ENCODE measurements around the gene CPT2. TPM values are rescaled to one million over a fixed set of nuclear protein-coding genes. Genes with fewer than 3 reads are reported as not detected.

The CPT2 gene
- total RNA-seq, 1 experiment from 2014 or later, result 14.4 TPM

DNA sequence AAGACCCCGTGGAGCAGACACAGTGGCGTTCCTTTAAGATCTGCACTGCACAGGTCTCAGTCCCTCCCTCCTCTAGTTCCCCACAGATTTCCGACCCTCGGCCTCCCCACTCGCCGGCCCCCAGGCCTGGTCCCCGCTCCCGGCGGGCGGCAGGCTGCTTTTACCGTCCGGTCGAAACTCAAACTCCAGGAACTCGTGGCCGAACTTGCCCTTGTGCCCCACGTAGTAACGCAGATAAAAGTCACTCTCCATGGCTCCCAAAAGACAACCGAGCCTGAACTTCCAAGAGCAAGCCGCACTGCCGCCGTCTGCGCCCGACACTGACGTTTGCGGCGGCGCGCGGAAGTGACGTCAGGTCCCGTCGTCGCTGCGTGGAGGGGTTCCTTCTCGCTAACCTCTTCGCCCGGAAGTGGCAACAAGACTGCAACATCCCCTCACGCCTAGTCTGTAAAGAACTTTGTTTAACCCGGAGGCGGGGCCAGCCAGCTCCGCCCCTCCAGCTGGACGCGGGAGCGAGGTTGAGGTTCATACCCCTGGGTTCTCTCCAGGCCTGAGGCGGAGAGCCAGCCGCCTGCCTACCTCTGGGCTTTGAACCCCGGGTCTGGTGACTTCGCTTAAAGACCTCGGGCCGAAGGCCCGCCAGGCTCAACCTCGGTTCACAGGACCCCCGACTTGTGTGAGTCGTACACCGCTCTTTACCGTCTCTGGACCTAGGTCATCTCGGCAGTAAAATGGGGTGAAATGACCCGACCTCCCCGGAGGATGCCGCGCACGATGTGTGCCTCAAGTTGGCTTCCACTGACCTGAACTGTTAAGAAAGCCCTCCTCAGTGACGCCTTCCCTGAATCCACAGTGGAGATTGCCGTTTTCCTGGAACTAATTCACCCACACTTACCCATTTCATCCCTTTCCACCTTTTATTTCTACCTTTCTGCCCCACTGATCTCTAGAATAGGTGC lies 41.9 kb downstream of the CPT2 start, which contains the start of gene MAGOH:
Gene MAGOH, minus strand, starts transcription at position 322 of the 959 bp plus-strand sequence. Its CDS starts 70 bp downstream, at position 252.
- Histone ChIP-seq H3K9me3 (no peaks in the 10 kb centered on the region), H3K27me3 (no peaks in the 10 kb centered on the region), H3K4me3 (peak within 1 kb of the TSS; percentile 85), H3K36me3 (peaks cover 26% of the 10 kb centered on the region)
- peak; percentile 96 for DNase-seq

- H3K9me3 ChIP-seq, result no peaks in the 10 kb centered on the region
- peaks cover 23% of the 10 kb centered on the region for H3K36me3 ChIP-seq
- H3K27me3 ChIP-seq, result no peaks in the 10 kb centered on the region
- no peak for DNase-seq
- no peak overlapping the region for H3K4me3 ChIP-seq
Observed at GRCh38 chr1:53241828-53242227, 45.2 kb downstream of the CPT2 start.

DNA sequence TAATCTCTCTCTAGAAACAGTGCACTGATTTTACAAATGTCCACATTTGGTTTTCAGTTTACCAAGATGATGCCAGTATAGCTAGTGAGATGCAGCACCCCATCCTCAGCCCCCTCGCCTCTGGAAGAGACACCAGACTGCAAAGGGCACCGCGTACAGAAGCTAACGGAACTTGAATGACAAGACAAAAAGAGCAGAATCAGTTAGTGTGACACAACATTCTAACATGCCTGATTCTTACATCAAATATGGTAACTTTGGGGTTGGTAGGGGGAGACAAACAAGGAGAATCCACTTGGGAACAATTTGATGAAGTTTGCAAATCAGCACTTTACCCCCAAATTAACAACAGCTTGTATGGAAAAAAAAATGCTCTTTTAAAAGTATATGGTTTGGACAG lies 45.8 kb downstream of the CPT2 start:
- Histone ChIP-seq H3K36me3 (peaks cover 29% of the 10 kb centered on the region), H3K27me3 (no peaks in the 10 kb centered on the region), H3K9me3 (no peaks in the 10 kb centered on the region), H3K4me3 (no peak overlapping the region)
- no peak for DNase-seq

DNA sequence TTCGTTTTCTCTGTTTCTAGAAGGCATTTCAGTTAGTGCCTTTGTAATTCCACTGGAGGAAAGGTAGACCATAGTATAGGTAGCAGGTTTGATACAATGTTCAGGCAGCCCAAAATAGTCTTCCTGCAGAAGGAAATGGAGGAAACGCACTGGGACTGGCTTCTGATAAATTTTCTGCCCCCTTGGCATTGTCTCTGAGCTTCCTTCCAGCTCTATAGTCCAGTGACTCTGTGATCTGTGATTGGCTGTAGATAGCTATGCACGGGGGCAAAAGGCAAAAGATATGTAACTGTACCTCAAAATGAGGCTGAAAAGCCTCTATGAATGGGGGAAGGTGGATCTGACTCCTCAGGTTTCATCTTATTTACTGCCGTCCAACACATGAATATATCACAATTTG lies 47.5 kb downstream of the CPT2 start:
- H3K4me3 ChIP-seq, result no peak overlapping the region
- DNase-seq, result no peak
- H3K9me3 ChIP-seq, result no peaks in the 10 kb centered on the region
- H3K27me3 ChIP-seq, result no peaks in the 10 kb centered on the region
- peaks cover 42% of the 10 kb centered on the region for H3K36me3 ChIP-seq

GRCh38 chr1:53246261-53247134 lies 49.9 kb downstream of the CPT2 start:
- H3K27me3 ChIP-seq, result no peaks in the 10 kb centered on the region
- DNase-seq, result no peak
- H3K4me3 ChIP-seq, result no peak overlapping the region
- H3K9me3 ChIP-seq, result no peaks in the 10 kb centered on the region
- peaks cover 63% of the 10 kb centered on the region for H3K36me3 ChIP-seq

- DNase-seq, result no peak
Observed at GRCh38 chr1:53249706-53250105, 53.1 kb downstream of the CPT2 start.

DNA sequence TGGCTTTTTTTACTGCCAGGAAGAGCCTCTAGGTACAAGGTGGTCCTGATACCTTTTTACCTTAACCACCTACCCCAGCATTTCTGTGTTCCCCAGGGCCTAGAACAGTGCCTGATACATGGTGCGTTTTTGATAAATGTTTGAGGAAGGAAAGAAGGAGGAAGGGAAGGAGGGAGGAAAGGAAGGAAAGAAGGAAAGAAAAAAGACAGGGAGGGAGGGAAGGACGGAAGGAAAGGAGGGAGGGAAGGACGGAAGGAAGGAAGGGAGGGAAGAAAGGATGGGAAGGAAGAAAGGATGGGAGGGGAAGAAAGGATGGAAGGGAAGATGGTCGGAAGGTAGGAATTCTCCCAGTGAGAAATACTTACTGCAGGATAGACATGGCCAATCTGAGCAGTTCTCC lies 53.7 kb downstream of the CPT2 start:
- no peak overlapping the region for H3K4me3 ChIP-seq
- peaks cover 74% of the 10 kb centered on the region for H3K36me3 ChIP-seq
- H3K9me3 ChIP-seq, result no peaks in the 10 kb centered on the region
- no peaks in the 10 kb centered on the region for H3K27me3 ChIP-seq
- DNase-seq, result no peak

More at GRCh38 chr1:53249706-53250105, 53.1 kb downstream of the CPT2 start:
- Histone ChIP-seq H3K4me3 (no peak overlapping the region), H3K36me3 (peaks cover 75% of the 10 kb centered on the region), H3K27me3 (no peaks in the 10 kb centered on the region), H3K9me3 (no peaks in the 10 kb centered on the region)

DNA sequence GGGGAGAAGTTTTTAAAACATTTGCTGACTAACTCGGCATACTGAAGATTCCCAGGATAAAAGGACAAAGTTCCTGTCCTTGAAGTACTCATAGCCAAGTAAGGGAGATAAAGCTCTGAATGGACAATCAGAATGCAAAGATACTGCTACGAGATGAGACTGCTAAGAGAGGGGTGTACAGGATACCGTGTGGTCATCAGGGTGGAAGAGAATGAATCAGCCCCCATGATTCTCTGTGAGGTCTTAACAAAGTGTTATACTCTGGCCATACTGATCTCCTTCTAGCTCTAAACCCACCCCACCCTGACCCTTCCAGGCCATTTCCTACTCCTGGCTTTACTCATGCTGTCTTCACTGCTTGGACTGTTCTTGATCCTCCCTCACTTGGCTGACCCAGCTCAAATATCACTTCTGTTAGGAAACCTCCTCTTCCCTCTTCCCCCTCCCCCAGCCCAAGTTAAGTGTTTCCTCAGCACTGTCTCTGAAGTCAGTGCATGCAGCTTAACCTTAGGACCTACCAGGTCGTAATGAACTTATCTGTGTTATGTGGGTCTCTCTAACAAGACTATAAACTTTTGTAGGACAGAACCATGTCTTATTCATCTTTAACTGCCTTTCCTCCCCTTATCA lies 57.5 kb downstream of the CPT2 start:
- Histone ChIP-seq H3K9me3 (no peaks in the 10 kb centered on the region), H3K27me3 (no peaks in the 10 kb centered on the region), H3K36me3 (peaks cover 72% of the 10 kb centered on the region), H3K4me3 (no peak overlapping the region)
- DNase-seq, result no peak

DNA sequence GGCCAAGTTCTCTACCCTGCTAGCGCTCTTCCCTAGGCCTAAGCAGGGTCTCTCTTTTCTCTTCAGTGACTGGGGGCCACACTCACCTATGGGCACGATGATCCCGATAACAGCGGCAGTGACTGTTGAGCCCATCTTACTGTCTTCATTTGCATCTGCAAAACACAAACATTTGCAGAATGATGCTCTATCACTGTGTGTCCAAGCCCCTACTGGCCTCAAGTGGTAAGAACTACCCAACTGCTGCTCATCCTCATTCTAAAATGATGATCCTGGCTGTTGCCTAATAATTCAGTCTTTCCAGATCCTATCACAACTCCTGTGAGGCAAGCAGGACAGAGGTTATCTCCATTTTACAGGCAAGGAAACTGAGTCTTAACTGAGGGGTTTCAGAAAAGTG lies 58.4 kb downstream of the CPT2 start:
- Histone ChIP-seq H3K36me3 (peaks cover 67% of the 10 kb centered on the region), H3K4me3 (no peak overlapping the region), H3K9me3 (no peaks in the 10 kb centered on the region), H3K27me3 (no peaks in the 10 kb centered on the region)
- no peak for DNase-seq

GRCh38 chr1:53256511-53257453 lies 60.2 kb downstream of the CPT2 start:
- Histone ChIP-seq H3K27me3 (no peaks in the 10 kb centered on the region), H3K9me3 (no peaks in the 10 kb centered on the region), H3K36me3 (peaks cover 68% of the 10 kb centered on the region), H3K4me3 (no peak overlapping the region)
- no peak for DNase-seq

DNA sequence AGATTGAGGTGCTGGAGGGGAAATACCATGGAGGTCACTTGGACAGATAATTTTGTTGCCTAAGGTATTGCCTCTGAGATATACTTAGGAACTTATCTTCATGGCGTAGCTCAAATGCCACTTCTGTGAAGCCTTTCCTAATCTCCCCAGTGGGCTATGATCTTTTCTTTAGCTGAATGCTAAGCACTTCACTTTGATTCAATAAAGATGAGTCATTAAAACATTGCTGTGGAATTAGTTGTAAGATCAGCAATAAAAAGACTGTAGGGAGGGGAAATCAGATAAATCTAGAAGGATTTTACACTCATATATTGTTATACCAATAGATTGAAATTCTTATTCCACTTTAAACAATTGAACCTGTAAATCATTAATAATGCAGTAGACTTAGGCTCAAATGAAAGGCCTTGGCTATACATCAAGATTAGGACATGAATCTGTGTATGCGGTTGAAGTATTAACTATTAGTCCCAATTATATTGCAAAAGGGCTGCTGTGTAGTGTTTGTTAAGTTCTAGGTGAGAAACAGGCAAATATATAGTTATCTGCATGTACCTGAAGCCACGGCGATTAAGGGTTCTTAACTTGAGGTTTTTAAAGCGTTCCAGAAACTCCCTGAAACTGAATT lies 60.9 kb downstream of the CPT2 start:
- H3K36me3 ChIP-seq, result peaks cover 69% of the 10 kb centered on the region
- no peak overlapping the region for H3K4me3 ChIP-seq
- no peaks in the 10 kb centered on the region for H3K27me3 ChIP-seq
- no peaks in the 10 kb centered on the region for H3K9me3 ChIP-seq
- no peak for DNase-seq

DNA sequence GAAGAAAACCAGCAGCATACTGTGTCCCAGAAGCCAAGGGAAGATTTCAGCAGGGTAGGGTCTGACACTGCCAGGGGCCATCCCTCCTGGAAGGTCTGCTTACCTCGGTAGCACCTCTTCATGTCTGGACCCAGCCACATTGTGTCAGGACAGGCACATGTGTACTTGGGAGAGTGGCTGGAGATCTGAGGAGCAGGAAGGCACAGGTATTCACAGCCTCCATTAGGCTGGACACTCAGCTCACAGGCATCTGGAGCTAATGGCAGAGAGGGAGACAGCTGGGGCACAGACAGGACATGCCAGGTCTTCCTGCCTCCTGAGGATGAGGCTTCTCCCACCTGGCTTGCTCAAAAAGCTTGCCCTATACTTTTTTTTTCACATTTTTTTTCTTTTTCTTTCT lies 61.6 kb downstream of the CPT2 start:
- H3K36me3 ChIP-seq, result peaks cover 73% of the 10 kb centered on the region
- no peaks in the 10 kb centered on the region for H3K9me3 ChIP-seq
- H3K27me3 ChIP-seq, result no peaks in the 10 kb centered on the region
- H3K4me3 ChIP-seq, result no peak overlapping the region
- DNase-seq, result no peak

DNA sequence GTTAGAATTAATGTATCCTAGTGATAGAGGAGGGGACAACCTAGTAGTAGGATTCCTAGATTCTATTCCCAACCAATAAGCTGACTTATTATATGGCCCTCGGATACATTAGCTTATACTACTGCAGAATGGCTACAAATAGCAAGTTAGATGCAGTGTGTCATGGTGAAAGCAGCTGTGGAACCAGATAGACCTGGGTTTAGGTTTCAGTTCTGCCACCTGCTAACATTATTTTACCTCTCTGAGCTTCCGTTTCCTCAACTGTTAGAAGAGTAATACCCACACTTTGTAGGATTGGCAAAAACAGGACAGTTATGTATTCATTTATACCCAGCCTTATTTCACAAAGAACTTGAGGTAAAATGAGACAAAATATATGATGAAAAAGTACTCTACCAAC lies 63.3 kb downstream of the CPT2 start:
- no peaks in the 10 kb centered on the region for H3K9me3 ChIP-seq
- no peak for DNase-seq
- H3K36me3 ChIP-seq, result peaks cover 76% of the 10 kb centered on the region
- no peak overlapping the region for H3K4me3 ChIP-seq
- H3K27me3 ChIP-seq, result no peaks in the 10 kb centered on the region

- H3K9me3 ChIP-seq, result no peaks in the 10 kb centered on the region
- no peaks in the 10 kb centered on the region for H3K27me3 ChIP-seq
- H3K4me3 ChIP-seq, result no peak overlapping the region
- no peak for DNase-seq
- H3K36me3 ChIP-seq, result peaks cover 73% of the 10 kb centered on the region
Observed at GRCh38 chr1:53260631-53261247, 64.1 kb downstream of the CPT2 start.

GRCh38 chr1:53262000-53262399 lies 65.4 kb downstream of the CPT2 start:
- Histone ChIP-seq H3K36me3 (peaks cover 70% of the 10 kb centered on the region), H3K27me3 (no peaks in the 10 kb centered on the region), H3K4me3 (no peak overlapping the region), H3K9me3 (no peaks in the 10 kb centered on the region)
- no peak for DNase-seq
